Endothelial cell of umbilical vein (primary cell): ENCODE data around the gene KAT7. TPM values are rescaled to one million over a fixed set of nuclear protein-coding genes. Genes with fewer than 3 reads are reported as not detected.

Experiments
- BruUV-seq: library from RNA; stranded (reverse); fragments of 400-500 nt; replicated peaks from 2 replicates; lab custom pipeline; 2021; lab: Mats Ljungman, UMichigan
- CTCF ChIA-PET: fragments of 300-600, 350-600 bp; sonication (Branson Sonifier 250); formaldehyde crosslinking; loops from one replicate; lab custom pipeline; 2021; ENCODE audit warnings: antibody characterized with exemption, inconsistent platforms; lab: Charles Lee
- POLR2A ChIA-PET: fragments of 300-600, 350-600 bp; sonication (Branson Sonifier 250); formaldehyde crosslinking; loops from one replicate; lab custom pipeline; 2021; ENCODE audit warnings: antibody characterized with exemption, inconsistent platforms; lab: Charles Lee
- DNase-seq: peaks from one replicate; pipeline ENCODE4 v3.0.0-alpha.2; 2011; ENCODE audit warnings: low read depth, low spot score
- FAIRE-seq: peaks from 2 replicates; lab custom pipeline; 2011; peaks lifted over from hg19 to GRCh38; lab: Jason Lieb, UNC
- H2AFZ ChIP-seq: 2 replicates; pipeline ENCODE4 v1.6.0; 2012; ENCODE audit warnings: low read depth, low read length, control low read depth, inconsistent platforms
- H3K27ac ChIP-seq: 2 replicates; pipeline ENCODE4 v1.5.1; 2011; ENCODE audit warnings: low read depth, mild to moderate bottlenecking, control low read depth, low read length, moderate library complexity; ENCODE audit not compliant: insufficient read depth
- H3K27me3 ChIP-seq, 2 experiments: 2 replicates each; pipeline versions ENCODE4 v1.6.0 to v1.6.1; 2011; ENCODE audit warnings: low read length in 2 of 2, mixed read lengths in 1 of 2; ENCODE audit not compliant: control insufficient read depth in 2 of 2, insufficient read depth in 2 of 2
- H3K36me3 ChIP-seq, 2 experiments: 2 replicates in 1 of 2; 3 replicates in 1 of 2; pipeline ENCODE4 v1.5.1; 2011; ENCODE audit warnings: low read length in 2 of 2, mild to moderate bottlenecking in 1 of 2, moderate library complexity in 1 of 2; ENCODE audit not compliant: control insufficient read depth in 2 of 2, insufficient read depth in 2 of 2; ENCODE audit errors: extremely low read depth in 1 of 2
- H3K4me1 ChIP-seq: 3 replicates; pipeline ENCODE4 v1.5.1; 2011; ENCODE audit warnings: mild to moderate bottlenecking, low read length; ENCODE audit not compliant: control insufficient read depth, insufficient read depth; ENCODE audit errors: extremely low read depth
- H3K4me2 ChIP-seq: 2 replicates; pipeline ENCODE4 v1.6.1; 2011; ENCODE audit warnings: low read length, control low read depth, mixed read lengths; ENCODE audit not compliant: insufficient read depth
- H3K4me3 ChIP-seq, 3 experiments: fragments of 200-600 bp in 1 of 3; sonication (generic), shearing (Covaris generic) in 1 of 3; replicated peaks in 1 of 3; 2 replicates each; pipeline ENCODE4 v1.5.1; 2011 to 2016; ENCODE audit warnings: control low read depth in 3 of 3, low read length in 3 of 3, mild to moderate bottlenecking in 2 of 3, inconsistent platforms in 1 of 3, low read depth in 1 of 3, moderate library complexity in 1 of 3; ENCODE audit not compliant: insufficient read depth in 1 of 3
- H3K79me2 ChIP-seq: 2 replicates; pipeline ENCODE4 v1.6.0; 2012; ENCODE audit warnings: low read length, inconsistent platforms; ENCODE audit not compliant: control insufficient read depth, insufficient read depth
- H3K9ac ChIP-seq: replicated peaks from 2 replicates; pipeline ENCODE3; 2011; ENCODE audit warnings: low read length, control low read depth; ENCODE audit not compliant: insufficient read depth; ENCODE audit errors: extremely low read depth
- H3K9me1 ChIP-seq: replicated peaks from 3 replicates; pipeline ENCODE4 v1.6.0; 2011; ENCODE audit warnings: mild to moderate bottlenecking, low read length; ENCODE audit not compliant: control insufficient read depth, insufficient read depth; ENCODE audit errors: extremely low read depth
- H3K9me3 ChIP-seq: replicated peaks from 2 replicates; pipeline ENCODE4 v1.5.1; 2012; ENCODE audit warnings: low read length, inconsistent platforms; ENCODE audit not compliant: control insufficient read depth, insufficient read depth
- H4K20me1 ChIP-seq: replicated peaks from 2 replicates; pipeline ENCODE3; 2011; ENCODE audit warnings: mild to moderate bottlenecking, low read length; ENCODE audit not compliant: control insufficient read depth, insufficient read depth; ENCODE audit errors: extremely low read depth
- EZH2 ChIP-seq: IDR thresholded peaks from 2 replicates; pipeline ENCODE4 v1.6.1; 2012; ENCODE audit warnings: borderline replicate concordance, low read depth, mild to moderate bottlenecking, moderate library complexity, low read length, inconsistent platforms; ENCODE audit not compliant: severe bottlenecking
- FOS ChIP-seq: IDR thresholded peaks from 2 replicates; pipeline ENCODE4 v1.6.1; 2011; ENCODE audit warnings: mild to moderate bottlenecking, low read length, moderate library complexity, borderline replicate concordance; ENCODE audit not compliant: insufficient read depth
- MYC ChIP-seq: IDR thresholded peaks from one replicate; pipeline ENCODE4 v1.6.1; 2011; ENCODE audit warnings: mild to moderate bottlenecking, low read depth, low read length
- POLR2A ChIP-seq: IDR thresholded peaks from 2 replicates; pipeline ENCODE4 v1.6.1; 2012; ENCODE audit warnings: low read depth, mild to moderate bottlenecking, control low read depth, low read length
- POLR2AphosphoS5 ChIP-seq: IDR thresholded peaks from 2 replicates; pipeline ENCODE4 v1.6.1; 2012; ENCODE audit warnings: low read depth, mild to moderate bottlenecking, control low read depth, low read length, moderate library complexity; ENCODE audit not compliant: insufficient read depth
- dilution Hi-C: fragments of 300-500 bp; cut with MboI; formaldehyde crosslinking; loops from one replicate; pipeline ENCODE4 v1.15.0; 2019; ENCODE audit warnings: low sequenced_read_pairs; ENCODE audit not compliant: extremely low pct_ligation_motif_present
- intact Hi-C: fragments of 100-400 bp; cut with micrococcal nuclease; formaldehyde crosslinking; loops from one replicate; pipeline ENCODE4 v1.10.0; 2022
- polyA plus RNA-seq, 4 experiments: library from polyadenylated mRNA; depleted of rRNA in 3 of 4; stranded (reverse) in 3 of 4; unstranded in 1 of 4; fragments of >200 nt; gene quantifications; 2 replicates each; pipeline versions ENCODE4 v1.2.1 to v1.2.3, GENCODE V29; 2011 to 2012; ENCODE audit warnings: missing spikeins in 1 of 4
- total RNA-seq: library from RNA; stranded (reverse); gene quantifications from 2 replicates; pipeline ENCODE4 v1.2.3, GENCODE V29; 2021
- TF ChIP-seq, protein P1 (sequence below), 2 donors: IDR thresholded peaks; 1 replicate in 1 of 2; 2 replicates in 1 of 2; pipeline ENCODE4 v1.5.1; 2011; ENCODE audit warnings: low read length in 2 of 2, mild to moderate bottlenecking in 2 of 2, moderate library complexity in 2 of 2, control low read depth in 1 of 2, inconsistent platforms in 1 of 2, low read depth in 1 of 2; ENCODE audit not compliant: insufficient read depth in 1 of 2; ENCODE audit errors: extremely low read depth in 1 of 2
- TF ChIP-seq, protein P2 (sequence below): IDR thresholded peaks from 2 replicates; pipeline ENCODE4 v1.6.1; 2011; ENCODE audit not compliant: insufficient read depth, insufficient read length

Gene KAT7
- total and polyA plus RNA-seq, 2 donors (not counting 3 experiments of a cell fraction or from before 2014, with no cell fraction given) = 44.5 to 66.2 TPM

DNA sequence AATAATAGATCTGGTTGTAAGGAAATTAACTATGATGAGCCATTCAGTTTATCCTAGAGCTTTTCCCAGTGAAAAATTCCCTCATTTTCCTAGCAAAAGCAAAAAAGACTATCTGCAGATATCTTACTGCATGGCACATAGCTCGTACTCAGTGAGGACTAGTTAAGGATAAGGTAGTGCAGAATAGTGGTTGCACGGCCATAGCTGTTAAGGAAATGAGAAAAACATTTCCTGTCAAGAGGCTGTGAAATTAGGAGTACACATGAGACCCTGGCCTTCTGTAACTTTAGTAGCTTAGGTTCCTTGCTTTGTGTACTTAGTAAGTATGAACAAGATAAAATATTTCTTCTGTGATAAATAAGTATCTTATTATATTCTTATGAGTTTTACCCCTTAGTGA, 10.3 kb downstream of the KAT7 start:
- no peaks in the 10 kb centered on the region for H3K9me1 ChIP-seq
- FAIRE-seq (no peak), DNase-seq (no peak)
- H3K4me3 ChIP-seq = no peak overlapping the region
- H3K36me3 ChIP-seq = peaks cover 10 to 12% of the 10 kb centered on the region in 2 experiments
- dilution Hi-C loops (no loop called here), intact Hi-C loops (no loop called here)
- no peak overlapping the region for H3K27ac ChIP-seq
- no peak overlapping the region for H2AFZ ChIP-seq
- no TSS peak for BruUV-seq
- no peaks in the 10 kb centered on the region for H3K4me1 ChIP-seq
- TF ChIP-seq EZH2 (no peak), POLR2AphosphoS5 (no peak), MYC (no peak)
- TF ChIP-seq, protein P1, sequence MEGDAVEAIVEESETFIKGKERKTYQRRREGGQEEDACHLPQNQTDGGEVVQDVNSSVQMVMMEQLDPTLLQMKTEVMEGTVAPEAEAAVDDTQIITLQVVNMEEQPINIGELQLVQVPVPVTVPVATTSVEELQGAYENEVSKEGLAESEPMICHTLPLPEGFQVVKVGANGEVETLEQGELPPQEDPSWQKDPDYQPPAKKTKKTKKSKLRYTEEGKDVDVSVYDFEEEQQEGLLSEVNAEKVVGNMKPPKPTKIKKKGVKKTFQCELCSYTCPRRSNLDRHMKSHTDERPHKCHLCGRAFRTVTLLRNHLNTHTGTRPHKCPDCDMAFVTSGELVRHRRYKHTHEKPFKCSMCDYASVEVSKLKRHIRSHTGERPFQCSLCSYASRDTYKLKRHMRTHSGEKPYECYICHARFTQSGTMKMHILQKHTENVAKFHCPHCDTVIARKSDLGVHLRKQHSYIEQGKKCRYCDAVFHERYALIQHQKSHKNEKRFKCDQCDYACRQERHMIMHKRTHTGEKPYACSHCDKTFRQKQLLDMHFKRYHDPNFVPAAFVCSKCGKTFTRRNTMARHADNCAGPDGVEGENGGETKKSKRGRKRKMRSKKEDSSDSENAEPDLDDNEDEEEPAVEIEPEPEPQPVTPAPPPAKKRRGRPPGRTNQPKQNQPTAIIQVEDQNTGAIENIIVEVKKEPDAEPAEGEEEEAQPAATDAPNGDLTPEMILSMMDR (IDR thresholded peaks at IDR 0.05; ENCODE audit: extremely low read depth in 1 of 2, insufficient read depth in 1 of 2, low read depth in 1 of 2, low read length in 2 of 2) = no peak
- TF ChIP-seq, protein P2, sequence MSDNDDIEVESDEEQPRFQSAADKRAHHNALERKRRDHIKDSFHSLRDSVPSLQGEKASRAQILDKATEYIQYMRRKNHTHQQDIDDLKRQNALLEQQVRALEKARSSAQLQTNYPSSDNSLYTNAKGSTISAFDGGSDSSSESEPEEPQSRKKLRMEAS = no peak
- ChIA-PET CTCF (interaction anchor here (0.6 to 1.5 kb wide), 6 partner anchors 14 to 242 kb away, joined by 3 to 5 read pairs (median 3); partner anchors contain the start of gene SLC35B1), POLR2A (interaction anchor here (0.5 to 0.7 kb wide), 2 partner anchors 10 to 62 kb away, joined by 3 read pairs; partner anchors contain the start of gene KAT7)
- H3K4me2 ChIP-seq = no peak overlapping the region
- H4K20me1 ChIP-seq = peaks cover 3% of the 10 kb centered on the region
- peaks cover 46% of the 10 kb centered on the region for H3K79me2 ChIP-seq
- no peaks in the 10 kb centered on the region for H3K9me3 ChIP-seq
- H3K9ac ChIP-seq = no peak overlapping the region
- H3K27me3 ChIP-seq = no peaks in the 10 kb centered on the region

DNA sequence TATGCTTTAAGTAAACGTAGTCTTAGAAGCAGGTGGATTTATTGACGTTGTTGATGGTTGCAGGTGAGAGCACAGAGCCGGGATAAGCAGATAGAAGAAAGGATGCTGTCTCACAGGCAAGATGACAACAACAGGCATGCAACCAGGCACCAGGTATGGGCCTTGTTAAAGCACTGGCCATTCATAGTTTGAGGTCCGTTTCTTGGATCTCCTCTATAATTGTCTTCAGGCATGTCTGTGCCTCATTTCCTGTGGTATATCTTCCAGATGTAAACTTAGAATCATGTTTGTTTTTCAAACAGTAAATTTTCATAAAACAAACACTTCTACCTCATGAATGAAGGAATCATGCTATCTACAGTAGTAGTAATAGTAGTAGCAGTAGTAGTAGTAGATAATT, 20.6 kb downstream of the KAT7 start:
- Histone ChIP-seq H3K9me1 (no peaks in the 10 kb centered on the region), H3K27ac (no peak overlapping the region), H4K20me1 (no peaks in the 10 kb centered on the region), H3K79me2 (peaks cover 29% of the 10 kb centered on the region), H3K9ac (no peak overlapping the region), H3K36me3 (peaks cover 8 to 27% of the 10 kb centered on the region in 2 experiments), H3K4me1 (peaks cover 8% of the 10 kb centered on the region), H2AFZ (no peak overlapping the region), H3K9me3 (no peaks in the 10 kb centered on the region), H3K27me3 (no peaks in the 10 kb centered on the region), H3K4me2 (no peak overlapping the region), H3K4me3 (no peak overlapping the region)
- BruUV-seq = no TSS peak
- dilution Hi-C loops (no loop called here), intact Hi-C loops (no loop called here)
- TF ChIP-seq POLR2A (no peak), FOS (no peak), MYC (no peak)
- TF ChIP-seq, protein P2 = no peak
- ChIA-PET CTCF (no interaction called here), POLR2A (no interaction called here)
- DNase-seq (no peak), FAIRE-seq (no peak)
